GM18909 (cell line): ENCODE measurements around the gene NSF.
"Not testable (repeated sequence)": the region's sequence is repeated elsewhere in the genome, so short reads cannot be mapped to it uniquely, and the experiment has no call there.

Source experiments
- ATAC-seq: cut with Tn5 transposase; IDR thresholded peaks from one replicate; pipeline ENCODE4 v1.9.1; 2021; ENCODE audit warnings: mild to moderate bottlenecking; ENCODE audit not compliant: unreplicated experiment, poor library complexity

The NSF gene

GRCh38 chr17:46590157-46591146 lies at the start of gene NSF:
Gene NSF, plus strand, starts transcription at chr17:46590669. Its CDS starts 107 bp downstream, at chr17:46590776.
- peak; percentile 81 for ATAC-seq

- ATAC-seq: not testable (repeated sequence)
These were observed 41.9 kb upstream of the NSF start for GRCh38 chr17:46548607-46549006.

GRCh38 chr17:46559155-46559554 lies 31.3 kb upstream of the NSF start:
- not testable (repeated sequence) for ATAC-seq

GRCh38 chr17:46560048-46560447 lies 30.4 kb upstream of the NSF start:
- ATAC-seq: not testable (repeated sequence)

- ATAC-seq: not testable (repeated sequence)
These were observed 24.2 kb upstream of the NSF start for GRCh38 chr17:46566284-46566683.

GRCh38 chr17:46566980-46567379 lies 23.5 kb upstream of the NSF start:
- ATAC-seq: not testable (repeated sequence)

GRCh38 chr17:46571796-46572195 lies 18.7 kb upstream of the NSF start:
- ATAC-seq: not testable (repeated sequence)

- peak; percentile 94 for ATAC-seq
These were observed 11.1 kb upstream of the NSF start, which contains the start of gene ARL17A for GRCh38 chr17:46579083-46580075. Gene ARL17A, minus strand, starts transcription at chr17:46579691. Its CDS starts 3,369 bp downstream, at chr17:46576322.

GRCh38 chr17:46580082-46580481 lies 10.4 kb upstream of the NSF start:
- not testable (repeated sequence) for ATAC-seq

- not testable (repeated sequence) for ATAC-seq
These were observed 5.0 kb upstream of the NSF start for GRCh38 chr17:46585444-46585843.

GRCh38 chr17:46591332-46591731 lies 863 bp downstream of the NSF start:
- not testable (repeated sequence) for ATAC-seq

GRCh38 chr17:46598344-46598931 lies 8.0 kb downstream of the NSF start:
- ATAC-seq: peak; percentile 57

GRCh38 chr17:46600767-46601166 lies 10.3 kb downstream of the NSF start:
- ATAC-seq: not testable (repeated sequence)

- ATAC-seq: peak; percentile 89
These were observed 12.7 kb downstream of the NSF start for GRCh38 chr17:46603125-46603524.

- ATAC-seq: not testable (repeated sequence)
These were observed 20.8 kb downstream of the NSF start for GRCh38 chr17:46611304-46611703.

GRCh38 chr17:46613876-46614275 lies 23.4 kb downstream of the NSF start:
- not testable (repeated sequence) for ATAC-seq

- ATAC-seq: not testable (repeated sequence)
These were observed 26.7 kb downstream of the NSF start for GRCh38 chr17:46617121-46617520.

- ATAC-seq: not testable (repeated sequence)
These were observed 28.5 kb downstream of the NSF start for GRCh38 chr17:46618975-46619374.

- ATAC-seq: not testable (repeated sequence)
These were observed 33.3 kb downstream of the NSF start for GRCh38 chr17:46623790-46624189.

- not testable (repeated sequence) for ATAC-seq
These were observed 34.3 kb downstream of the NSF start for GRCh38 chr17:46624726-46625125.
